ENCODE measurements around the gene RNF111.
"Not testable (repeated sequence)": the region's sequence is repeated elsewhere in the genome, so short reads cannot be mapped to it uniquely, and the experiment has no call there.

Gene RNF111

DNA sequence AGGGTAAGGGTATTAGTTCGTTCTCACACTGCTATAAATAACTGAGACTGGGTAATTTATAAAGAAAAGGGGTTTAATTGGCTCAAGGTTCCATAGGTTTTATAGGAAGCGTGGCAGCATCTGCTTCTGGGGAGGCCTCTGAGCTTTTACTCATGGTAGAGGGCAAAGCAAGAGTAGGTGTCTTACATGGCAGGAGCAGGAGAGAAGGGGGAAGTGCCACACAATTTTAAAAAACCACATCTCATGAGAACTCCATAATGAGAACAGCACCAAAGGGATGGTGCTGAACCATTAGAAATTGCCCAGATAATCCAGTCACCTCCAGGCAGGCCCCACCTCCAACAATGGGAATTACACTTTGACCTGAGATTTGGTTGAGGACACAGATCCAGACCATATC, 12.2 kb downstream of the RNF111 start:
- no peak for DNase-seq (ENCODE audit: insufficient read length, low spot score)
- FAIRE-seq, result no peak

DNA sequence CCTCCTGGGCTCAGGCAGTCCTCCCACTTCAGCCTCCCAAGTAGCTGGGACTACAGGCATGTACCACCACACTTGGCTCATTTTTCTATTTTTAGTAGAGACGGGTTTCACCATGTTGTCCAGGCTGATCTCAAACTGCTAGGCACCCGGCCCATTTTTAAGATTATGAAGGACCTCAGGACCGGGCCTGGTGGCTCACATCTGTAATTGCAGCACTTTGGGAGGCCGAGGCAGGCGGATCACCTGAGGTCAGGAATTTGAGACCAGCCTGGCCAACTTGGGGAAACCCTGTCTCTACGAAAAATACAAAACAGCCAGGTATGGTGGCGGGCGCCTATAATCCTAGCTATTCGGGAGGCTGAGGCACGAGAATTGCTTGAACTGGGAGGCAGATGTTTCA, 12.8 kb downstream of the RNF111 start:
- not testable (repeated sequence) for FAIRE-seq; DNase-seq (ENCODE audit: insufficient read length, low spot score)

DNA sequence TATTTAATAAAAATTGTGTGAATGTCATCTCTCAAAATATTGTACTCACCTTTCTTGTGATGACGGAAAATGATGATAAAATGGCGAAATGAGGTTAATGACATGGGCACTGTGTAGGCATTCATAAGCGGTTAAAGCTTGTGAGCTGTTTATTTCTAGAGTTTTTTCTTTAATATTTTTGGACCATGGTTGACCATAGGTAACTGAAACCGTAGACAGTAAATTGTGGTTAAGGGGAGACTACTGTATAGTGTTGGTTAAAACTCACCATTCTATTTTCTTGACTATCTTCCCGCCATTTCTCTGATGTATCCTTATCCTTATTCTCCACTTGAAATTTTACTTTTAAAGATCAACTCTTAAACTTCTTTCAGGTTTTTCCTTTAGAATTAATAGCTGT, 14.5 kb downstream of the RNF111 start:
- FAIRE-seq, result no peak

DNA sequence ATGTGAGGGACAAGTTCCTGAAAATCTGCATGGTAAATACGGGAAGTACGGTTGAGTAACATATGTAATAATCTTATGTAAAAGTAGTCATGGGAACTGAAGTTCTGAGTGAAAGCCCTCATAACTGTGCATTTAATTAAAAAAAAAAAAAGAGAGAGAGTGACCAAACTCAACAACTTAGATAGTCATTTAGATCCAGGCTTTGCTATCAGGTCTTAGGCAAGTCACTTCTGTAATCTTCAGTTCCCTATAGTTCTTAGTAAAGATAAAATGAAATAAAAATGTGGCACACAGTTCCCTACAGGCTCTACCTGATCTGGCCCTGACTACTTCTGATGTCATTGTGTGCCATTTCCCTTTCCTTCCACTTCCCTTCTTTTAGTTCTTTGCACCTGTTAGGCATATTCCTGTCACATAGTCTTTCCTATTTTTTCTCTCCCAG, 15.0 kb downstream of the RNF111 start:
- no peak for FAIRE-seq
- no peak for DNase-seq (ENCODE audit: insufficient read length, low spot score)

More for the DNA sequence above, 14.5 kb downstream of the RNF111 start:
- no peak for DNase-seq (ENCODE audit: insufficient read length, low spot score)

DNA sequence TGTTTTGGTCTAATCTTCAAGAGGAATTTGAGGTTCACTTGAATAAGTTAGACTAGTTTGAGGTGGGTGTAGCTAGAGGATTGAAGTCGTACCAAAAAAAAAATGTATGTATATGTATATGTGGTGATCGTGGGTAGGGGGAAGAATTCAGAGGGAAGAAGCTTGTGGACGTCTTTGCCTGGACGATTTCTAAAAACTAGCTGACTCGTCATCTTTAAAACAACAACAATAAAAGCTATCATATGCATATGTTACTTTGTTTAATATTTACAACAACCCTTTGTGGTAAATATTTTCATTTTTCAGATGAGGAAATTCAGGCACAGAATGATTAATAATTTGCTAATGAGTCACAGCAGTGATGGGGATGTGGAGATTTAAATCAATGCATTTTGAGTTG, 18.1 kb downstream of the RNF111 start:
- no peak for FAIRE-seq

DNA sequence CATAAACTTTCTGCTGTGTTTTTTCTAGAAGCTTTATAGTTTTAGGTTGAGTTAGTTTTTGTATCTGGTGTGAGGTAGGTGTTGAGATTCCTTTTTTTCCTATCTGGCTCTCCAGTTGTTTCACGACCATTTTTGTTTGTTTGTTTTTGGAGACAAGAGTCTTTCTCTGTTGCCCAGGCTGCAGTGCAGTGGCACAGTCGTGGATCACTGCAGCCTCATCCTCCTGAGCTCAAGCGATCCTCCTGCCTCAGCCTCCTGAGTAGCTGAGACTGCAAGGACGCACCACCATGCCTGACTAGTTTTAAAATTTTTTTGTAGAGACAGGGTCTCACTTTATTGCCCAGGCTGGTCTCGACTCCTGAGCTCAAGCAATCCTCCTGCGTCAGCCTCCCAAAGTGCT, 20.6 kb downstream of the RNF111 start:
- DNase-seq (ENCODE audit: insufficient read length, low spot score) (no peak), FAIRE-seq (no peak)

More for the DNA sequence above, 18.1 kb downstream of the RNF111 start:
- no peak for DNase-seq (ENCODE audit: insufficient read length, low spot score)

DNA sequence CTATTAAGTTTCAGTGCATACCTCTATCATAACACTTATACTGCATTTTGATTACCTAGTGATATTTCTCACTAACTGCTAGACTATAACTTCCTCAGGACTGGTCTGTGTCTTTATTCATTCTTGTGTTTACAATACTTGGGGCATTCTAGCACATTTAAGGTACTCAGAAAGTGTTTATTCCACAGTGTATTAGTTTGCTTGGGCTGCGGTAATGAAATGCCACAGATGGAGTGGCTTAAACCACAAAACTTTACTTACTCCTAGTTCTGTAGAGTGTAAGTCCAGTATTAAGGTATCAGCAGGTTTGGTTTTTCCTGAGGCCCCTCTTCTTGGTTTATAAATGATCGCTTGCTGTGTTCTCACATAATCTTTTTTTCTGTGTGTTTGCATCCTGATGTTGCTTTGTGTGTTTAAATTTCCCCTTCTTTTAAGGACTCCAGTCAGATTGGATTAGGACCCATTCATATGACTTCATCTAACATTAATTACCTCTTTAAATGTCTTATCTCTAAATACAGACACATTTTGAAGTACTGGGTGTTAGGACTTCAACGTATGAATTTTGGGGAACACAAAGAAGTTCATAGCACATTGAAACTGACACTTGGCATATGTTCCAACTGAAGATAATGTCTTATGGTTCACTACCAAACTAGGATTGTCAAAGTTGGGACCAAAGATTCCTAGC, 23.9 kb downstream of the RNF111 start:
- no peak for DNase-seq (ENCODE audit: insufficient read length, low spot score)
- FAIRE-seq, result no peak

DNA sequence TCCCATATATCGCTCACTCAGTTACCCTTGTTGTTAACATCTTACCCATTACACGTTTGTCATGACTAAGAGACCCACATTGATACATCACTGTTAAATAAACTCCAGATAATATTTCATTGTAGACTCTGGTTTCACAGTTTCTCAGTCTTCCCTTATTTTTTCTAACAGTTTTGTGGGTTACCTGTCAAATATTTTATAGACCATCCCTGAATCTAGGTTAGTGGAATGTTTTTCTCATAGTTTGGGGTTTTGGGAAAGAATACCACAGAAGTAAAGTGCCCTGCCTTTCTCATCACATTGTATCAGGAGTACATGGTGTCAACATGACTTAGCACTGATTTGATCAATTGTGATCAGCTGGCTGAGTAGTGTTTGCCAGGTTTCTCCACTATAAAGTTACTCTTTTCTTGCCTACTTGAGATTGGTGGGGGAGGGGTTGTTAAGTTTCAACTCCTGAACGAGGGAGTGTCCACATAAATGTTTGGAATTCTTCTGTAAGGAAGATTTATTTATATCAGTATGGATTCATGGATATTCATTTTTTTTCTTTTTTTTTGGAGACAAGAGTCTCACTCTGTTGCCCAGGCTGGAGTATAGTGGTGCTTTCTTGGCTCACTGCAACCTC, 25.9 kb downstream of the RNF111 start:
- DNase-seq (ENCODE audit: insufficient read length, low spot score), result no peak
- no peak for FAIRE-seq

DNA sequence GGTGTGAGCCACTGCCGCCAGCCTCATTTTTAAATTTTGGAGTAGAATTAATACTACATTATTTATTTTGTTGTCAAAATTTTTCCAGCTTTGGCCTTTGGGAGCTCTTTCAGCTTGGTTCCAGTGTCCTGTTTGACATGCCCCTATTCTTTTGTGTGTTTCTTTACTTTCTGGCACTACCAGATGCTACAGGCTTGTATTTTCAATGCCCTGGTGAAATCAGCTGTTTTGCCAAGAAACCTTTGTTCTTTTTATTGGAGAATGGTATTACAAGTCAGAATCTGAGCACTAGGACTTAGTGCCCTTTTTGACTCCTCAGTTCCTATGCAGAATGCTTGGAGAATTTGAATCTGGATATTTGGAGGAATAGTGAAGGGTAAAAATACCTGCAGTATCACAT, 26.6 kb downstream of the RNF111 start:
- no peak for FAIRE-seq
- DNase-seq (ENCODE audit: insufficient read length, low spot score), result no peak

DNA sequence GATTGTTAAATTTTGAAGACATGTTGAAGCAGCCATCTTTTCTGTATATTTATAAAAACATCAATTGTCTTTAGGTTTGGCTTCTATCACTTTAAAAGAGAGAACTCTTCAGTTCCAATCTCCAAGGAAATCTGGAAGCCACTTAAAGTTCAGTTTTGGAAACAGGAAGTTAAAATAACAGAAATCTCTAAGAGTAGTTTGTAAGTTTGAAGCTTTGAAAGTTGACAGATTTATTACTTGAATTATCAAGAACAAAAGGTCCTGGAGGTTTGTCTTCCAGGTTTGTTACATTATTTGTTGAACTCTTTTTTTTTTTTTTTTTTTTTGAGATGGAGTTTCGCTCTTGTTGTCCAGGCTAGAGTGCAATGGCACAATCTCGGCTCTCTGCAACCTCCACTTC, 30.0 kb downstream of the RNF111 start:
- FAIRE-seq (no peak), DNase-seq (ENCODE audit: insufficient read length, low spot score) (no peak)

DNA sequence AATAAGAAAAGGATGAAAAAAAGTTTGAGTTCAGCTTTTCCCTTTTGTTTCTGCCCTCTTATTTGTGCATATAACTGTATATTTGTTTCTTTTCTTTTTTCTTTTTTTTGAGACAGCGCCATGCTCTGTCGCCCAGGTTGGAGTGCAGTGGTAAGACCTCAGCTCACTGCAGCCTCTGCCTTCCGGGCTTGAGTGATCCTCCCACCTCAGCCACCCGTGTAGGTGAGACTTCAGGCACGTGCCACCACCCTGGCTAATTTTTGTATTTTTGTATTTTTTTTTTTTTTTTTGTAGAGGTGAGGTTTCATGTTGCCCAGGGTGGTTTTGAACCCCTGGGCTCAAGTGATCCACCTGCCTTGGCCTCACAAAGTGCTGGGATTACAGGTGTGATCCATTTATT, 31.4 kb downstream of the RNF111 start:
- FAIRE-seq (no peak), DNase-seq (ENCODE audit: insufficient read length, low spot score) (no peak)

DNA sequence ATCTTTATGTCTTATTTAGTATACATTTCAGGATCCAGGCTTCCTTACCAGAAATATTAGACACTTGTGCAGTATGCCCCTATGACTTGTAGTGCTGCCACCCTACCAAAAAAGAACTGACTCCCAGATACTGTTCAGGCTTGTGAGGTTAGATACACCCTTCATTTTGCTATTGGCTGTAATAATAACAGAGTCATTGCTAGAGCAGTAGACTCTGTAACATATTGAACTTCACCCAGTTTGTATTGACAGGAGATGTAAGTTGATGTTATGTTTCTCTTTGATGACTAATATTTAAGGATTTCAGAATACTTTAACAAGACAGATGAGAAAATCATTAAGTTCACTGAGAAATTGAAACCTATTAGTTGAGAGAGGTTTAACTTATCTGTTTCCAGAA, 32.9 kb downstream of the RNF111 start:
- no peak for FAIRE-seq
- DNase-seq (ENCODE audit: insufficient read length, low spot score), result no peak

DNA sequence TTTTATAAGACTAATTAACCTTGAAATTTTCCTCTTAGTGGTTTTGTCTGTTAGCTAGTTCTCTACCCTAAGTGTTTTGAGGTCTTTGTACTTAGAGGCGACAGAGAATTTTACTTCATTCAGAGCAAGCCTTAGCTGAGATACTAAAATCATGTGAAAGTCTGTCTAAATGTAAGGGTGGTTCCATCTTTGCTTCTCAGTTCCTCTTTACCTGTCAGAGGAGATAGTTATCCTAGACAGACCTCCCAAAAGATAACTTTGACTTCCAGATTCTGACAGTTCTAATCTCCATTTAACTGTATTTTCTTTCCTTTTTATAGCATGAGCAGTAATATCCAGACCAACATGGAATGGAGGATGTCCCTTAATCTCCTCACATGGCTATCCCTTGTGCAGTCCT, 34.7 kb downstream of the RNF111 start:
- DNase-seq (ENCODE audit: insufficient read length, low spot score) (no peak), FAIRE-seq (no peak)

DNA sequence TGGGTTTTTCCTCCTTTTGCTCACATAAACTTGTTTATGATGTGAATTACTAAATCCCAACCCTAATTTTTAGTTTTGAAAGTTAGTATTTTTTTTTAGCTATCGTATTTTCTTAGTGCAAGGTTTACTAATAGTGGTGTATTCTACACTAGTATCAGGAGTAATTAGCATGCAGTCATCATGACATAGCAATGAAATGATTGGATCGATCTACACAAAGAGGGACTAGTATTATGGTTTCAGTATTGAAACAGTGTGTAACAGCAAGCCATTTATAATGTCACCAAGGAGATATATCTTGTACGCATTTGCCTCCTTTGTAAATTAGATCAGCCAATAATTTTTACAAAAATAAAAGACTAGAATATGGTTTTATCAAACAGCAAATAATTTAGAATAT, 38.7 kb downstream of the RNF111 start:
- no peak for DNase-seq (ENCODE audit: insufficient read length, low spot score)
- no peak for FAIRE-seq

DNA sequence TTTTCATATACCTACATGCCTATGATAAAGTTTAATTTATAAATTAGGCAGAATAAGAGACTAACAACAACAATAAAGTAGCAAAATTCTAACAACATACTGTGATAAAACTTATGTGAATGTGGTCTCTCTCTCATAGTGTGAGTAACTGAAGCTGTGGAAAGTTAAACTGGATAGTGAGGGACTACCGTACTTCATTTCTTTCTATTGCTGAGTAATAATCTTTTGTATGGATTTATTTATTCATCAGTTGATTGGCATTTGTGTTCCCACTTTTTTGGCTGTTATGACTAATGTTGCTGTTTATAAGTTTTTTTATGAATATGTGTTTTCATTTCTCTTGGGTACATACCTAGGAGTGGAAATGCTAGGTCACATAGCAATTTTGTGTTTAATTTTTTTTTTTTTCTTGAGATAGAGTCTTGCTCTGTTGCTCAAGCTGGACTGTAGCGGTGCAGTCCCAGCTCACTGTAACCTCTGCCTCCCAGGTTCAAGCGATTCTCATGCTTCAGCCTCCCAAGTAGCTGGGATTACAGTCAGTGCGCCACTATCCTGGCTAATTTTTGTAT, 41.0 kb downstream of the RNF111 start:
- FAIRE-seq, result no peak

DNA sequence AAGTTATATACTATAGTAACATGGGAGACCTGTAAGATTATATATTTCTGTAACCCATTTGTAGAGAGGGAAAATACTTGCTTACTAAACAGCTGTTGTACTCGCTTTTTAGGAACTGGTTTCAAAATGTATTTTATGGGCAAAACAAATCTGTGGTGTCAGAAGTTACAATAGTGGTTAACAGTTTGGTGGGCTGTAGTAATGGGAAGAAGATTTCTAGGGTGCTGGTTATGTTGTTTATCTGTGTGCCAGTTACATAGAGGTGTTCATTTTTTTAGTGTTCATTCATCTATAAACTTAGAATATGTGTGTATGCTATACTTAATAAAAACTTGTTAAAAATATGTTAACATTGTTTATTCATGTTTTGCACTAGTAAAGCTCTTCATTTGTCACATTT, 42.1 kb downstream of the RNF111 start:
- no peak for FAIRE-seq
- DNase-seq (ENCODE audit: insufficient read length, low spot score), result no peak

More for the DNA sequence above, 41.0 kb downstream of the RNF111 start:
- DNase-seq (ENCODE audit: insufficient read length, low spot score), result no peak

DNA sequence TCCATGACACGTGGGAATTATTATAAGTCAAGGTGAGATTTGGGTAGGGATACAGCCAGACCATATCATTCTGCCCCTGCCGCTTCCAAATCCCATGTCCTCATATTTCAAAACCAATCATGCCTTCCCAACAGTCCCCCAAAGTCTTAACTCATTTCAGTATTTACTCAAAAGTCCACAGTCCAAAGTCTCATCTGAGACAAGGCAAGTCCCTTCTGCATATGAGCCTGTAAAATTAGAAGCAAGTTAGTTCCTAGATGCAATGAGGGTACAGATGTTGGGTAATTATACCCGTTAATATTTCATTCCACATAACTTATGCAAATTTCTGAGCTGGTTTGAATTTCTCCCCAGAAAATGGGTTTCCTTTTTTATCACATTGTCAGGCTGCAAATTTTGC, 47.7 kb downstream of the RNF111 start:
- no peak for FAIRE-seq

DNA sequence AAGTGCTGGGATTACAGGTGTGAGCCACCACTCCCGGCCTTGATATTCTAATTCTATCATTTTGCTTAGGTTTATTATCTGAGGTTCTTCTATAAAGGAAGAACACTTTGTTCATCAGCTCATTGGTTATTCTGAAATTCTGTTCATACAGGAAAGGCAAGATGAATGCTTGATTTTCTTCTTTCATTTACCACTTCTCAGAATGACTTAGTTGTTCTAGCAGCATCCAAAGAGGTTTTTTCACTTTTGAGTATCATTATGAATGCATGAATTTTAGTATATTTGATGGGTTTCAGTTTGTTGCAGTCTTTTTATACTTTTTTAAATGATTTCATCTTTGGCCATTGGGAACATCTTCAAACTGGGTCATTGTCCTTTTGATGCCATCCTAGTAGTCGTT, 51.8 kb downstream of the RNF111 start:
- FAIRE-seq (no peak), DNase-seq (ENCODE audit: insufficient read length, low spot score) (no peak)

More for the DNA sequence above, 47.7 kb downstream of the RNF111 start:
- DNase-seq (ENCODE audit: insufficient read length, low spot score), result no peak

DNA sequence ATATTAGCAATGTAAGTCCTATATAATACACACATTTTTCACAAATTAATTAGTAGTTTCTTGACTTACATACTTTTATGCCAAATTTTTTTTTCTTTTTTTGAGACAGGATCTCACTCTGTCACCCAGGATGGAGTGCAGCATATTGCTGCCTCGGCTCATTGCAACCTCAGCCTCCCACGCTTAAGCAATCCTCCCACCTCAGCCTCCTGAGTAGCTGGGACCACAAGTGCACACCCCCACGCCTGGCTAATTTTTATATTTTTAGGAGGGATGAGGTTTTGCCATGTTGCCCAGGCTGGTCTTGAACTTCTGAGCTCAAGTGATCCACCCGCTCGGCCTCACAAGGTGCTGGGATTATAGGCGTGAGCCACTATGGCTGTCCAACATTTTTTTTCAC, 54.6 kb downstream of the RNF111 start:
- no peak for FAIRE-seq

DNA sequence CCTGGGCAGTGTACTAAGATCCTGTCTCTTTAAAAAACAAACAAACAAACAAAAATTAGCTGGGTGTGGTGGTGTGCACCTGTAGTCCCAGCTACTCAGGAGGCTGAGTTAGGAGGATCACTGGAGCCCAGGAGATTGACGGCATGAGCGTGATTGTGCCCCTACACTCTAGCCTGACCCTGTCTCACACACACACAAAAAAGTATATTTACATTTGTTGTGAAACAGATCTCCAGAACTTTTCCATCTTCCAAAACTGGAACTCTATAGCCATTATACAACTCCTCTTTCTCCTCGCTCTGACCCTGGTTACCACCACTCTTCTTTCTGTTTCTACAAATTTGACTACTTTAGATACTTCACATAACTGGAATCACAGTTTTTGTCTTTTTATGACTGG, 61.4 kb downstream of the RNF111 start:
- DNase-seq (ENCODE audit: insufficient read length, low spot score), result no peak
- FAIRE-seq, result no peak

More for the DNA sequence above, 54.6 kb downstream of the RNF111 start:
- no peak for DNase-seq (ENCODE audit: insufficient read length, low spot score)

DNA sequence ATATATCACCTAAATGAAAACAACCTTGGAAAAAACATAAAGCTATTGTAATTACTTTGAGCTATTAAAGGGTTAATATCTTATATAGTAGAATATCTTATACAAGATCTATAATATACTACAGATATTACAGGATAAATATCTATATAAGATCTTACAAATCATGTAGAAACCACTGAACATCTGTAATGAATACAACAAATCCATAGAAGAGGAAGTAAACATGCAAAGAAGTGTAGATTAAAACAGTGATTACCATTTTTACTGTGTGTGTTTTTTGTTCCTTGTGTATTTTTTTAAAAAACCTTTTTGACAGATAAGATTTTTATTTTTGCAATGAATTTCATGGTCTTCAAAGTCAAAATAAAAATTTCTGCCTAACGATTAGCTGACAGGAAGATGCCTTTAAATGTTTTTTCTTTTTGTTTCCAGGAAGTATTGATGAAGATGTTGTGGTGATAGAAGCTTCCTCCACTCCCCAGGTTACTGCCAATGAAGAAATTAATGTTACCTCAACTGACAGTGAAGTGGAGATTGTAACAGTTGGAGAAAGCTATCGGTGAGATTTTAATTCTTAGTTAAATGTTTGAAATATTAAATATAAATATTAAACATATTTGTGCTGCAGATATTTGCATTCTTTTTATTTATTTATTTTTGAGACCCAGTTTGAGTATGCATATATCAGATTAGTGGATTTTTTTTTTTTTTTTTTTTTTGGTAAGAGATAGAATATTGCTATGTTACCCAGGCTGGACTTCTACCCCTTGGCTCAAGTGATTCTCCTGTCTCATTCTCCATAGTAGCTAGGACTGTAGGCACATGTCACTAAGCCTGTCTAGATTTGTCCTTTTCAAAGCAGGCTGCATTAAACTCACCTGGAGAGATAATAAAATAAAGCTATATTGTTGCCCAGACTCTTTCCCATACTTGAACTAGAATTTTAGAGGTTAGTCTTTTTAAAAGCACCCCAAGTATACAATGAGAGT, 64.7 kb downstream of the RNF111 start:
- FAIRE-seq (no peak), DNase-seq (ENCODE audit: insufficient read length, low spot score) (no peak)
